ENCODE results near the gene CEND1.
A peak's percentile ranks its signal among the peaks of the same experiment; 100 is the strongest.

Gene CEND1

GRCh38 chr11:832529-833113 lies 42.7 kb upstream of the CEND1 start, which contains the start of gene CD151:
Gene CD151, plus strand, starts transcription at chr11:832952. Its CDS starts 3,118 bp downstream, at chr11:836070.
- H3K4me2 ChIP-seq (ENCODE audit: low read length) = peak within 1 kb of the TSS; percentile 98
- peaks cover under 1% of the 10 kb centered on the region for H3K27me3 ChIP-seq (ENCODE audit: control insufficient read depth, insufficient read depth, low read length)
- H3K4me3 ChIP-seq (ENCODE audit: low read length) = peak within 1 kb of the TSS; percentile 92
- peaks cover 72% of the 10 kb centered on the region for H3K4me1 ChIP-seq (ENCODE audit: control insufficient read depth, insufficient read depth, low read length)
- H3K9me3 ChIP-seq (replicated peaks; ENCODE audit: low read length) = no peaks in the 10 kb centered on the region
- peaks cover 19% of the 10 kb centered on the region for H3K36me3 ChIP-seq (ENCODE audit: insufficient read depth, low read length)
- peak within 1 kb of the TSS; percentile 97 for H3K9ac ChIP-seq (ENCODE audit: low read depth, low read length)

DNA sequence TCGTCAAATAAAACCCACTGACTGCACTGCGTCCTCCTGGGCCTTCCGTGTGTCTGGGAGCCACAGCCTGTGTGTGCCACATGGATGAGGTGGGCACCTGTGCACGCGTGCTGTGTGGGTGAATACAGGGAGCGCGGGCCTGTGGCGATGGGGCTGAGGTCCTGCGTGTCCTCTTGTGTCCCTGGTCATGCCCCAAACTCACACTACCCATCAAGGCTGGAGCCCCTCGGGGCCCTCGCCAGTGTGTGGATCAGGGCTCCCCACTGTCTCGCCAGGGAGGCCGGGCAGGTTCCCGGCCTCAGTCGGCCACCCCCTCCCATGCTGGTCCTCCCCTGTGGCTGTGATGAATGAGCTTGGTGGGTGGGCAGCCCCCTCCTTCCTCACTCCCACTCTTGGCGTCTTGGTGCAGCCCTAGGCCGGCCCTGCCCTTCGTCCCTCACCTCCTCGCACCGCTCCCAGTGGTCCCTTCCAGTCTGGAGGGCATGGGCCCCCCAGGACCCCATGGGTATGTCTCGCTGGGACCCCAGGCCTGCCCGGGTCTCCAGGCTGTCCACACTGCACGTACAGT lies 42.2 kb upstream of the CEND1 start:
- H3K4me2 ChIP-seq (ENCODE audit: low read length) = peak overlapping the region; percentile 98
- peak overlapping the region; percentile 77 for H3K4me3 ChIP-seq (ENCODE audit: low read length)
- peak overlapping the region; percentile 73 for H3K9ac ChIP-seq (ENCODE audit: low read depth, low read length)
- H3K36me3 ChIP-seq (ENCODE audit: insufficient read depth, low read length) = peaks cover 13% of the 10 kb centered on the region
- H3K4me1 ChIP-seq (ENCODE audit: control insufficient read depth, insufficient read depth, low read length) = peaks cover 72% of the 10 kb centered on the region
- H3K9me3 ChIP-seq (replicated peaks; ENCODE audit: low read length) = no peaks in the 10 kb centered on the region
- H3K27me3 ChIP-seq (ENCODE audit: control insufficient read depth, insufficient read depth, low read length) = peaks cover 2% of the 10 kb centered on the region

GRCh38 chr11:831118-831864 lies 41.4 kb upstream of the CEND1 start:
- H3K9me3 ChIP-seq (replicated peaks; ENCODE audit: low read length) = no peaks in the 10 kb centered on the region
- peaks cover 69% of the 10 kb centered on the region for H3K4me1 ChIP-seq (ENCODE audit: control insufficient read depth, insufficient read depth, low read length)
- peaks cover 2% of the 10 kb centered on the region for H3K27me3 ChIP-seq (ENCODE audit: control insufficient read depth, insufficient read depth, low read length)
- H3K4me3 ChIP-seq (ENCODE audit: low read length) = peak overlapping the region; percentile 77
- H3K36me3 ChIP-seq (ENCODE audit: insufficient read depth, low read length) = peaks cover 5% of the 10 kb centered on the region
- H3K9ac ChIP-seq (ENCODE audit: low read depth, low read length) = peak overlapping the region; percentile 73
- peak overlapping the region; percentile 98 for H3K4me2 ChIP-seq (ENCODE audit: low read length)

GRCh38 chr11:830295-831117 lies 40.6 kb upstream of the CEND1 start:
- Histone ChIP-seq H3K9ac (ENCODE audit: low read depth, low read length) (no peak overlapping the region), H3K9me3 (replicated peaks; ENCODE audit: low read length) (no peaks in the 10 kb centered on the region), H3K27me3 (ENCODE audit: control insufficient read depth, insufficient read depth, low read length) (peaks cover 2% of the 10 kb centered on the region), H3K4me3 (ENCODE audit: low read length) (no peak overlapping the region), H3K36me3 (ENCODE audit: insufficient read depth, low read length) (peaks cover 4% of the 10 kb centered on the region), H3K4me1 (ENCODE audit: control insufficient read depth, insufficient read depth, low read length) (peaks cover 67% of the 10 kb centered on the region), H3K4me2 (ENCODE audit: low read length) (peak overlapping the region; percentile 98)

- peaks cover 61% of the 10 kb centered on the region for H3K4me1 ChIP-seq (ENCODE audit: control insufficient read depth, insufficient read depth, low read length)
Measured at GRCh38 chr11:829847-830294, 40.0 kb upstream of the CEND1 start.

GRCh38 chr11:829176-829846 lies 39.4 kb upstream of the CEND1 start:
- peaks cover 61% of the 10 kb centered on the region for H3K4me1 ChIP-seq (ENCODE audit: control insufficient read depth, insufficient read depth, low read length)

More at GRCh38 chr11:829847-830294, 40.0 kb upstream of the CEND1 start:
- no peaks in the 10 kb centered on the region for H3K9me3 ChIP-seq (replicated peaks; ENCODE audit: low read length)
- peaks cover 2% of the 10 kb centered on the region for H3K27me3 ChIP-seq (ENCODE audit: control insufficient read depth, insufficient read depth, low read length)
- H3K36me3 ChIP-seq (ENCODE audit: insufficient read depth, low read length) = peaks cover 9% of the 10 kb centered on the region
- no peak overlapping the region for H3K9ac ChIP-seq (ENCODE audit: low read depth, low read length)
- peak overlapping the region; percentile 41 for H3K4me3 ChIP-seq (ENCODE audit: low read length)
- H3K4me2 ChIP-seq (ENCODE audit: low read length) = peak overlapping the region; percentile 73

DNA sequence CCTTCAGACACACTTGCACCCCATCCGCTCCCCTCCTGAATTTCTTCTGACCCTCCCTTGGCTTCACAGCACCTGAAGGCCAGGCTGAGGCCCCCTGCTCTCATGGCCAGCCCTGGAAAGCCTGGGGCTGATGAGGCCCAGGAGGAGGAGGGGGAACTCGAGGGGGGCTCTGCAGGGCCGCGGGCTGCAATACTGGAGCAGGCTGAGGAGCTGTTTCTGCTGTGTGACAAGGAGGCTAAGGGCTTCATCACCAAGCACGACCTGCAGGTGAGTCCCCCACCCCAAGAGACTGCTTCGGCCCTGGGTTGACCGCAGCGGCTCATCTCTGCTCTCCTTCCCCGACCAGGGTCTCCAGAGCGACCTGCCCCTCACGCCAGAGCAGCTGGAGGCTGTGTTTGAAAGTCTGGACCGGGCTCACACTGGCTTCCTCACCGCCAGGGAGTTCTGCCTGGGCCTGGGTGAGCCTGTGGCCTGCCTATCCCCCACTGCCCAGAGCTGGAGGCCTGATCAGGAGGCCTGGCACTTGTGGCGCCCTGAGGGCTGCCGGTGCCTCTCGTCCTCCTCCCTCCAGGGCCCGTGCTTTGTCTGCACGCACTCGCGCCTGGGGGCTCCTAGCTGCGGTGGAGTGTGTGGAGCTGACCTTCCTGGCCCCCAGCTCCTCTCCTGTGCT lies 38.8 kb upstream of the CEND1 start:
- Histone ChIP-seq H3K36me3 (ENCODE audit: insufficient read depth, low read length) (peaks cover 21% of the 10 kb centered on the region), H3K27me3 (ENCODE audit: control insufficient read depth, insufficient read depth, low read length) (peaks cover 2% of the 10 kb centered on the region), H3K4me2 (ENCODE audit: low read length) (peak overlapping the region; percentile 73), H3K4me3 (ENCODE audit: low read length) (no peak overlapping the region), H3K4me1 (ENCODE audit: control insufficient read depth, insufficient read depth, low read length) (peaks cover 59% of the 10 kb centered on the region), H3K9ac (ENCODE audit: low read depth, low read length) (no peak overlapping the region), H3K9me3 (replicated peaks; ENCODE audit: low read length) (no peaks in the 10 kb centered on the region)

More at GRCh38 chr11:829176-829846, 39.4 kb upstream of the CEND1 start:
- H3K9me3 ChIP-seq (replicated peaks; ENCODE audit: low read length) = no peaks in the 10 kb centered on the region
- H3K27me3 ChIP-seq (ENCODE audit: control insufficient read depth, insufficient read depth, low read length) = peaks cover 2% of the 10 kb centered on the region
- peak overlapping the region; percentile 73 for H3K4me2 ChIP-seq (ENCODE audit: low read length)
- H3K4me3 ChIP-seq (ENCODE audit: low read length) = peak overlapping the region; percentile 41
- H3K36me3 ChIP-seq (ENCODE audit: insufficient read depth, low read length) = peaks cover 14% of the 10 kb centered on the region
- no peak overlapping the region for H3K9ac ChIP-seq (ENCODE audit: low read depth, low read length)

- peak within 1 kb of the TSS; percentile 30 for H3K4me3 ChIP-seq (ENCODE audit: low read length)
- H3K4me1 ChIP-seq (ENCODE audit: control insufficient read depth, insufficient read depth, low read length) = peaks cover 59% of the 10 kb centered on the region
- no peaks in the 10 kb centered on the region for H3K9me3 ChIP-seq (replicated peaks; ENCODE audit: low read length)
- peaks cover 21% of the 10 kb centered on the region for H3K36me3 ChIP-seq (ENCODE audit: insufficient read depth, low read length)
- peak within 1 kb of the TSS; percentile 58 for H3K4me2 ChIP-seq (ENCODE audit: low read length)
- no peak within 1 kb of the TSS for H3K9ac ChIP-seq (ENCODE audit: low read depth, low read length)
- H3K27me3 ChIP-seq (ENCODE audit: control insufficient read depth, insufficient read depth, low read length) = peaks cover 2% of the 10 kb centered on the region
Measured at GRCh38 chr11:827897-828192, 38.0 kb upstream of the CEND1 start, which contains the start of gene CRACR2B. Gene CRACR2B, plus strand, starts transcription at chr11:827919. Its CDS starts 689 bp downstream, at chr11:828608.

GRCh38 chr11:827146-827896 lies 37.4 kb upstream of the CEND1 start:
- H3K9me3 ChIP-seq (replicated peaks; ENCODE audit: low read length) = no peaks in the 10 kb centered on the region
- peaks cover 23% of the 10 kb centered on the region for H3K36me3 ChIP-seq (ENCODE audit: insufficient read depth, low read length)
- peaks cover 59% of the 10 kb centered on the region for H3K4me1 ChIP-seq (ENCODE audit: control insufficient read depth, insufficient read depth, low read length)
- no peak overlapping the region for H3K9ac ChIP-seq (ENCODE audit: low read depth, low read length)
- H3K4me3 ChIP-seq (ENCODE audit: low read length) = peak overlapping the region; percentile 30
- H3K27me3 ChIP-seq (ENCODE audit: control insufficient read depth, insufficient read depth, low read length) = peaks cover 2% of the 10 kb centered on the region
- H3K4me2 ChIP-seq (ENCODE audit: low read length) = peak overlapping the region; percentile 58

DNA sequence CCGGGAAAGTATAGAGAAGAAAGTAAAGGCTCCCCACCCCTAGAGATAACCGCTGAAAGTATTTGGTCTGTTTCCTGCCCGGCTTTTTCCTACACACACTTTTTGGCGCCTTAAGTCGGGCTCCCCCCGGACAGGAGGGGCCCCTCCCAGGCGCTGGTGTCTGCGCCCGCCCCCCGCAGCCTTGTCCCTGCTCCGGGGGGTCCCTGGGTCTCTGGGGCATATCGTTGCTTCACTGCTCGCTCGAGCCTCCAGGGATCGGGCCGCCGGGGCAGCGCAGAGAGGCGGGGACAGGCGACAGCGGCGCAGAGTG lies 36.9 kb upstream of the CEND1 start:
- Histone ChIP-seq H3K27me3 (ENCODE audit: control insufficient read depth, insufficient read depth, low read length) (peaks cover 2% of the 10 kb centered on the region), H3K4me3 (ENCODE audit: low read length) (no peak overlapping the region), H3K9ac (ENCODE audit: low read depth, low read length) (no peak overlapping the region), H3K9me3 (replicated peaks; ENCODE audit: low read length) (no peaks in the 10 kb centered on the region), H3K4me2 (ENCODE audit: low read length) (peak overlapping the region; percentile 58), H3K36me3 (ENCODE audit: insufficient read depth, low read length) (peaks cover 28% of the 10 kb centered on the region), H3K4me1 (ENCODE audit: control insufficient read depth, insufficient read depth, low read length) (peaks cover 59% of the 10 kb centered on the region)
